Hematopoietic multipotent progenitor cell treated with erythropoietin and hydrocortisone succinate and interleukin-3 and kit ligand, for 8 days (in vitro differentiated cells): ENCODE data around the gene LITAFD.
"Not testable (repeated sequence)": the region's sequence is repeated elsewhere in the genome, so short reads cannot be mapped to it uniquely, and the experiment has no call there.

Experiments used
- DNase-seq: peaks from one replicate; pipeline ENCODE4 v3.0.0-alpha.2; 2015

LITAFD gene

GRCh38 chr16:8899709-8900317 lies 17.7 kb downstream of the LITAFD start:
- no peak for DNase-seq

GRCh38 chr16:8900343-8900742 lies 18.2 kb downstream of the LITAFD start:
- no peak for DNase-seq

- no peak for DNase-seq
Measured at GRCh38 chr16:8901320-8901861, 19.2 kb downstream of the LITAFD start.

GRCh38 chr16:8903004-8903403 lies 20.9 kb downstream of the LITAFD start:
- no peak for DNase-seq

GRCh38 chr16:8904018-8904430 lies 21.9 kb downstream of the LITAFD start:
- no peak for DNase-seq

GRCh38 chr16:8905168-8905762 lies 23.1 kb downstream of the LITAFD start:
- peak; percentile 66 for DNase-seq

- DNase-seq, result no peak
Measured at GRCh38 chr16:8905795-8906591, 23.8 kb downstream of the LITAFD start.

- DNase-seq, result no peak
Measured at GRCh38 chr16:8907096-8907495, 24.9 kb downstream of the LITAFD start.

GRCh38 chr16:8908810-8909468 lies 26.8 kb downstream of the LITAFD start:
- no peak for DNase-seq

- no peak for DNase-seq
Measured at GRCh38 chr16:8910811-8911210, 28.7 kb downstream of the LITAFD start.

- DNase-seq, result no peak
Measured at GRCh38 chr16:8912793-8913192, 30.6 kb downstream of the LITAFD start.

GRCh38 chr16:8914098-8914497 lies 31.9 kb downstream of the LITAFD start:
- DNase-seq, result no peak

- DNase-seq, result no peak
Measured at GRCh38 chr16:8915722-8916301, 33.7 kb downstream of the LITAFD start.

GRCh38 chr16:8916541-8917225 lies 34.5 kb downstream of the LITAFD start:
- DNase-seq, result no peak

GRCh38 chr16:8917336-8917735 lies 35.2 kb downstream of the LITAFD start:
- DNase-seq, result not testable (repeated sequence)

GRCh38 chr16:8919089-8919933 lies 37.2 kb downstream of the LITAFD start:
- peak; percentile 28 for DNase-seq

GRCh38 chr16:8919934-8920462 lies 37.8 kb downstream of the LITAFD start:
- DNase-seq, result no peak

- DNase-seq, result no peak
Measured at GRCh38 chr16:8920645-8921346, 38.6 kb downstream of the LITAFD start.

- no peak for DNase-seq
Measured at GRCh38 chr16:8921347-8921984, 39.3 kb downstream of the LITAFD start.

- no peak for DNase-seq
Measured at GRCh38 chr16:8923199-8923598, 41.0 kb downstream of the LITAFD start.
